HL-60 (cell line): ENCODE data around the gene NHERF1.

Experiments used
- DNase-seq, 2 experiments: peaks; one replicate each; pipeline ENCODE4 v3.0.0-alpha.2; 2010 to 2020; ENCODE audit warnings: low read depth in 1 of 2, low spot score in 1 of 2
- H3K27ac ChIP-seq: fragments of 250-450 bp; sonication (Bioruptor Pico); replicated peaks from 2 replicates; pipeline ENCODE4 v1.5.1; 2020; ENCODE audit warnings: mild to moderate bottlenecking, moderate library complexity
- H3K27me3 ChIP-seq: fragments of 250-450 bp; sonication (Bioruptor Pico); 2 replicates; pipeline ENCODE4 v1.5.1; 2021; ENCODE audit warnings: mild to moderate bottlenecking, moderate library complexity; ENCODE audit not compliant: insufficient read depth, poor library complexity, severe bottlenecking
- H3K4me3 ChIP-seq: replicated peaks from 2 replicates; pipeline ENCODE4 v1.5.1; 2011; ENCODE audit warnings: mild to moderate bottlenecking, control low read depth, low read length; ENCODE audit not compliant: insufficient read depth
- GABPA ChIP-seq: IDR thresholded peaks from 2 replicates; pipeline ENCODE4 v1.6.1; 2012; ENCODE audit warnings: low read depth
- POLR2AphosphoS5 ChIP-seq: IDR thresholded peaks from 2 replicates; pipeline ENCODE4 v1.6.1; 2012; ENCODE audit warnings: low read depth
- SPI1 ChIP-seq: IDR thresholded peaks from 2 replicates; pipeline ENCODE4 v1.6.1; 2012; ENCODE audit warnings: low read depth, mild to moderate bottlenecking, borderline replicate concordance
- microRNA-seq: library from miRNA; unstranded; fragments of <30 nt; microRNA quantifications from one replicate; pipeline ENCODE4, GENCODE V29; 2018
- TF ChIP-seq, protein P1 (sequence below): IDR thresholded peaks from 2 replicates; pipeline ENCODE4 v1.6.1; 2012; ENCODE audit warnings: low read depth; ENCODE audit not compliant: insufficient replicate concordance
- TF ChIP-seq, protein P2 (sequence below): IDR thresholded peaks from one replicate; pipeline ENCODE4 v1.5.1; 2011; ENCODE audit warnings: low read length, control low read depth, inconsistent platforms; ENCODE audit not compliant: insufficient read depth

The NHERF1 gene

DNA sequence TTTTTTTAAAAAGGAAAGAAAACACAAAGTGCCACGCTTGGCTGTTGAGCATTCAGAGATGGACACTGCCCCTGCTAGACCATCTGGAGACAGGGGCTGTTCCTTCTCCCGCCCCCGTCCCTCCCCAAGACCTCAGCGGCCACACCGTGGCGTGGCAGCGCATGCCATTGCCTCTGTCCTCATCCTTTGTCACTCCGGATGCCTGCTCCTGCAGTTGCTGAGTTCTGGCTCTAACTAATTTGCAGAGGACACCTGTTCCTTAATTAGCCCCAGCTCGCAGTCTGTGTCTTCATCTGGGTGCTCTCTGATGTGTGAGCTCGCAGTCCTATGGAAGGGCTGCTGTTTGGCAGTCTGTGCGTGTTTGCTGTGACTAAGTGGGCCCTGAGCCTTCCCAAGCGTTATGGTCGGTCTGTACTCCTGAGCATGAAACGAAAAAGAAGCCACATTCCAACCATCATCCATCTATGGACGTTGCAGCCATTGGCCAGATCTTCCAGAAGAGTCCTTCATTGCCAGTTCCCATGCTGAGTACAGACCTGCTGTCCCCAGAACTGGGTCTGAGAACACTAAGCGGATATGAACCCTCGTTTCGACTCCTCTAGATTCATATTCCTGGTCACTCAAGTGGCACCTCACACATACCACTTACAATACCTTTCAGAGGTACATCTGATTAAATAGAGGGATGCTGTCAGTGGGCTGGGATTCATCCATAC, 68.6 kb downstream of the NHERF1 start:
- Histone ChIP-seq H3K27ac (no peak overlapping the region), H3K4me3 (no peak overlapping the region), H3K27me3 (no peaks in the 10 kb centered on the region)
- no peak for DNase-seq
- TF ChIP-seq, protein P1, sequence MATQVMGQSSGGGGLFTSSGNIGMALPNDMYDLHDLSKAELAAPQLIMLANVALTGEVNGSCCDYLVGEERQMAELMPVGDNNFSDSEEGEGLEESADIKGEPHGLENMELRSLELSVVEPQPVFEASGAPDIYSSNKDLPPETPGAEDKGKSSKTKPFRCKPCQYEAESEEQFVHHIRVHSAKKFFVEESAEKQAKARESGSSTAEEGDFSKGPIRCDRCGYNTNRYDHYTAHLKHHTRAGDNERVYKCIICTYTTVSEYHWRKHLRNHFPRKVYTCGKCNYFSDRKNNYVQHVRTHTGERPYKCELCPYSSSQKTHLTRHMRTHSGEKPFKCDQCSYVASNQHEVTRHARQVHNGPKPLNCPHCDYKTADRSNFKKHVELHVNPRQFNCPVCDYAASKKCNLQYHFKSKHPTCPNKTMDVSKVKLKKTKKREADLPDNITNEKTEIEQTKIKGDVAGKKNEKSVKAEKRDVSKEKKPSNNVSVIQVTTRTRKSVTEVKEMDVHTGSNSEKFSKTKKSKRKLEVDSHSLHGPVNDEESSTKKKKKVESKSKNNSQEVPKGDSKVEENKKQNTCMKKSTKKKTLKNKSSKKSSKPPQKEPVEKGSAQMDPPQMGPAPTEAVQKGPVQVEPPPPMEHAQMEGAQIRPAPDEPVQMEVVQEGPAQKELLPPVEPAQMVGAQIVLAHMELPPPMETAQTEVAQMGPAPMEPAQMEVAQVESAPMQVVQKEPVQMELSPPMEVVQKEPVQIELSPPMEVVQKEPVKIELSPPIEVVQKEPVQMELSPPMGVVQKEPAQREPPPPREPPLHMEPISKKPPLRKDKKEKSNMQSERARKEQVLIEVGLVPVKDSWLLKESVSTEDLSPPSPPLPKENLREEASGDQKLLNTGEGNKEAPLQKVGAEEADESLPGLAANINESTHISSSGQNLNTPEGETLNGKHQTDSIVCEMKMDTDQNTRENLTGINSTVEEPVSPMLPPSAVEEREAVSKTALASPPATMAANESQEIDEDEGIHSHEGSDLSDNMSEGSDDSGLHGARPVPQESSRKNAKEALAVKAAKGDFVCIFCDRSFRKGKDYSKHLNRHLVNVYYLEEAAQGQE: no peak
- TF ChIP-seq GABPA: no peak
- TF ChIP-seq, protein P2, sequence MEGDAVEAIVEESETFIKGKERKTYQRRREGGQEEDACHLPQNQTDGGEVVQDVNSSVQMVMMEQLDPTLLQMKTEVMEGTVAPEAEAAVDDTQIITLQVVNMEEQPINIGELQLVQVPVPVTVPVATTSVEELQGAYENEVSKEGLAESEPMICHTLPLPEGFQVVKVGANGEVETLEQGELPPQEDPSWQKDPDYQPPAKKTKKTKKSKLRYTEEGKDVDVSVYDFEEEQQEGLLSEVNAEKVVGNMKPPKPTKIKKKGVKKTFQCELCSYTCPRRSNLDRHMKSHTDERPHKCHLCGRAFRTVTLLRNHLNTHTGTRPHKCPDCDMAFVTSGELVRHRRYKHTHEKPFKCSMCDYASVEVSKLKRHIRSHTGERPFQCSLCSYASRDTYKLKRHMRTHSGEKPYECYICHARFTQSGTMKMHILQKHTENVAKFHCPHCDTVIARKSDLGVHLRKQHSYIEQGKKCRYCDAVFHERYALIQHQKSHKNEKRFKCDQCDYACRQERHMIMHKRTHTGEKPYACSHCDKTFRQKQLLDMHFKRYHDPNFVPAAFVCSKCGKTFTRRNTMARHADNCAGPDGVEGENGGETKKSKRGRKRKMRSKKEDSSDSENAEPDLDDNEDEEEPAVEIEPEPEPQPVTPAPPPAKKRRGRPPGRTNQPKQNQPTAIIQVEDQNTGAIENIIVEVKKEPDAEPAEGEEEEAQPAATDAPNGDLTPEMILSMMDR: no peak
- TF ChIP-seq SPI1: no peak
- no peak for TF ChIP-seq POLR2AphosphoS5

DNA sequence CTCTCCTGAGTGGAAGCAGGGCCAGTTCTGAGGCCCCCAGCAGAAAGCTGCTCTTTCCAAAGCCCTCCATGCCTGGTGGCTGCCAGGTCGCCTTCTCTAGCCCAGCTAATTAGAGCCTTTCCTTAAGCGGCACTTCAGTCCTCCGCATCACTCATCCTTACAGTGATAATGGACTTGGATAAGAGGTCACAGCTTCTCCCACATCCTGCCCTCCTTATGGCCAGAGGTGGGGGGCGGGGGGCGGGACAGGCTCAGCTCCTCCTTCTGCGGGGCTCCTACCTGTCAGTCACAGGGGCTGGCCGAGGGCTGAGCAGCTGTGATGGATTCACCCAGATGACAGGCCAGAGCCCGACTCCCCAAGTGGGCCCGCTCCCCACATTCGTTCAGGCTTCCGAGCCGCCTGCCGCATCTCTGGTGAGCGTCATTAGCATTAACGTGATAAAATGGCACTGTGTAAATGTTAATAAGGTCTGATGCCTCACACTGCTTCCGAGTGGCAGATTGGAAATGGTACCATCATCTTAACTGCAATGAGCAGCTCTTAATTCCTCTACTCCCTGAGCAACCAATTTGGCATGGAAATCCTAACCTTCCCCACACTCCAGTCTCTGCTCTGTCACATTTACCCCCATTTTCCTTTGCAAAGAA, 70.0 kb downstream of the NHERF1 start:
- no peak for DNase-seq
- no peak overlapping the region for H3K4me3 ChIP-seq
- TF ChIP-seq GABPA: no peak
- TF ChIP-seq, protein P2: no peak
- TF ChIP-seq POLR2AphosphoS5: no peak
- no peak for TF ChIP-seq SPI1
- TF ChIP-seq, protein P1: no peak
- no peaks in the 10 kb centered on the region for H3K27me3 ChIP-seq
- no peak overlapping the region for H3K27ac ChIP-seq

Small RNAs within 50 kb of the gene (microRNA-seq; reads per million reads assigned to microRNA genes)
- gene MIR3615: 27.7 reads per million, percentile 51 among the genes with 10 or more reads in this experiment
